ENCODE results near the gene SLC37A1.

SLC37A1 gene

DNA sequence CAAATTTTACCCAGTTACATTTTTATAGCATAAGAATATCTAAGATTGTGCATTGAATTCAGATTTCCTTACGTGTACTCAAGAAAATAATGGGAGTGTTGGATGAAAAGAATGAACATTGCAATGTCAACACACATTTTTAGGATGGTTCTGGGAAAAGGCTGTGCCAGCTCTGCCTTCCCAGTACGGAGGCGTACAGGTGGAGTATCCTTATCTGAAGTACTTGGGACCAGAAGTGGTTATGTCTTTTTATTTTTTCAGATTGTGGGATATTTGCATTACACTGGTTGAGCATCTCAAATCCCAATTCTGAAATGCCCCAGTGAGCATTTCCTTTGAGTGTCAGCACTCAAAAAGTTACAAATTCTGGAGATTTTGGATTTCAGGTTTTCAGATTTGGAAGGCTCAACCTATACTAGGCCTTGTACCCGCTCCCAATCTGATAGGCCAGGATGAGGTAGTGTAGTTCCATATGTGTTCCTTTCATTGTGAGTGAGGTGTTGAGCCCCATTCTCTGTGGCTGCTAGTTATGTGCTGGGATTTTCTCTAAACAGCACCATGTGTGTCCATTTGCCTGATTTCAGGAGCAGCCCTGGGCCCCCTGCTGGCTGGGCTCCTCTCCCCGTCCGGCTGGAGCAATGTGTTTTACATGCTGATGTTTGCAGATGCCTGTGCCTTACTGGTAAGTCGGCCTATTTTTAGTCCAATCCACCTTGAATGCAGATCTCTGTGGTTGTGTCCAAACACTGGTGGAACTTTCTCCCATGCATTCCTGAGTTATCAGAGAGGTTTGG is 60.8 kb downstream of the SLC37A1 start:
- no peak overlapping the region for H3K4me3 ChIP-seq (ENCODE audit: low read depth, low read length)
- TF ChIP-seq, protein P1, sequence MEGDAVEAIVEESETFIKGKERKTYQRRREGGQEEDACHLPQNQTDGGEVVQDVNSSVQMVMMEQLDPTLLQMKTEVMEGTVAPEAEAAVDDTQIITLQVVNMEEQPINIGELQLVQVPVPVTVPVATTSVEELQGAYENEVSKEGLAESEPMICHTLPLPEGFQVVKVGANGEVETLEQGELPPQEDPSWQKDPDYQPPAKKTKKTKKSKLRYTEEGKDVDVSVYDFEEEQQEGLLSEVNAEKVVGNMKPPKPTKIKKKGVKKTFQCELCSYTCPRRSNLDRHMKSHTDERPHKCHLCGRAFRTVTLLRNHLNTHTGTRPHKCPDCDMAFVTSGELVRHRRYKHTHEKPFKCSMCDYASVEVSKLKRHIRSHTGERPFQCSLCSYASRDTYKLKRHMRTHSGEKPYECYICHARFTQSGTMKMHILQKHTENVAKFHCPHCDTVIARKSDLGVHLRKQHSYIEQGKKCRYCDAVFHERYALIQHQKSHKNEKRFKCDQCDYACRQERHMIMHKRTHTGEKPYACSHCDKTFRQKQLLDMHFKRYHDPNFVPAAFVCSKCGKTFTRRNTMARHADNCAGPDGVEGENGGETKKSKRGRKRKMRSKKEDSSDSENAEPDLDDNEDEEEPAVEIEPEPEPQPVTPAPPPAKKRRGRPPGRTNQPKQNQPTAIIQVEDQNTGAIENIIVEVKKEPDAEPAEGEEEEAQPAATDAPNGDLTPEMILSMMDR (IDR thresholded peaks at IDR 0.05; ENCODE audit: borderline replicate concordance, insufficient read depth, low read depth, low read length) = no peak

DNA sequence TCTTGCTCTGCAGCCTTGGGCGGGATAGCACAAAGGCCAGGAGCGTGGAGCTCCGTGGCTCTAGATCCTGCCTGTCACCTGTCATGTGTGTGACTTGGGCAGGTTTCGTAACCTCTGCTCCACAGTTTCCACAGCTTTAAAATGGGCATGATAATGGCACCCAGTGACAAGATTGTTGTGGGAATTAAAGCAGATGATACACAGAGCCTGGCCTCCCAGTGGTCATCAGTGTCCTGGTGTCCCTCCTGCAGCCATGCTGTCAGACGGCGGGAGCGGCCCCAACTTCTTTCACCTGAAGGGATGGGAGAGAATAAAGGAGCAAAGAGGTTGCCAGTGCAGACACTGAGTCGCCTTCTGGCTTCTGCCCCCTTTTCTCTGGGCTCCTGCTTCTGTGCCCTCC is 61.5 kb downstream of the SLC37A1 start:
- TF ChIP-seq, protein P1 (IDR thresholded peaks at IDR 0.05; ENCODE audit: borderline replicate concordance, insufficient read depth, low read depth, low read length) = no peak
- H3K4me3 ChIP-seq (ENCODE audit: low read depth, low read length) = no peak overlapping the region

DNA sequence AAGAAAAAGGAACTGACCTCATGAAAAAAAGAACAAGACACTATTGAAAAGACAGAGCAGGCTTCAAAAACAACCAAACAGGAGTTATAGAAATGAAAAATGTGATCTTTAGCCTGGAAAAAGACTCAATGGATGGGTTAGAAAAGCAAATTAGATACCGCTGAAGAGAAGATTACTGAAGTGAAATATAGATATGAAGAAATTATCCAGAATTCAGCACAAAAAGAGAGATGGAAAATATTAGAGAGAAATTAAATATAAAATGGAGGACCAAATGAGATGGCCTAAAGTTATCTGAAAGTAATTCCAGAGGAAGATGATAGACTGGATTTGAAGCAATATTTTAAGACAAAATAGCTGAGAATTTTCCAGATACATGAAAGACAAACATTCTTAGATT is 63.0 kb downstream of the SLC37A1 start:
- no peak overlapping the region for H3K4me3 ChIP-seq (ENCODE audit: low read depth, low read length)
- TF ChIP-seq, protein P1 (IDR thresholded peaks at IDR 0.05; ENCODE audit: borderline replicate concordance, insufficient read depth, low read depth, low read length) = no peak

DNA sequence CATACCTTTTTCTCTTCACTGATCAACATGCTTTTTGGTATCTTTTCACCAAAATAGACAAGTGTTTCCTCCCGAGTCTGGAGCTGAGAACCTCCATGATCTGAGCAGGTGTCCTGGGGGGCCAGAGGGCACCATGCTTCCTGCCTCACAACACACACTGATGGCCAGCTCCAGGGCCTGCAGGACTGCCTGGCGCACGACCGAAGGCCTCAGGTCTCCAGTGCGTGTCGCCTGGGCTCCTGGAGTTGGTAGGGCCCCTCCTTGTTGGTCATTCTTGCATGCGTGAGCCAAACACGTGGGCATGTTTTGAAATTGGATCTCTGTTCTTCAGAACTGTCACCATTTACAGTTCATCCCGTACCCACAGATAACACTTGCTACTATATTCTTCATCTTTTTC is 64.4 kb downstream of the SLC37A1 start:
- TF ChIP-seq, protein P1 (IDR thresholded peaks at IDR 0.05; ENCODE audit: borderline replicate concordance, insufficient read depth, low read depth, low read length) = no peak
- no peak overlapping the region for H3K4me3 ChIP-seq (ENCODE audit: low read depth, low read length)

DNA sequence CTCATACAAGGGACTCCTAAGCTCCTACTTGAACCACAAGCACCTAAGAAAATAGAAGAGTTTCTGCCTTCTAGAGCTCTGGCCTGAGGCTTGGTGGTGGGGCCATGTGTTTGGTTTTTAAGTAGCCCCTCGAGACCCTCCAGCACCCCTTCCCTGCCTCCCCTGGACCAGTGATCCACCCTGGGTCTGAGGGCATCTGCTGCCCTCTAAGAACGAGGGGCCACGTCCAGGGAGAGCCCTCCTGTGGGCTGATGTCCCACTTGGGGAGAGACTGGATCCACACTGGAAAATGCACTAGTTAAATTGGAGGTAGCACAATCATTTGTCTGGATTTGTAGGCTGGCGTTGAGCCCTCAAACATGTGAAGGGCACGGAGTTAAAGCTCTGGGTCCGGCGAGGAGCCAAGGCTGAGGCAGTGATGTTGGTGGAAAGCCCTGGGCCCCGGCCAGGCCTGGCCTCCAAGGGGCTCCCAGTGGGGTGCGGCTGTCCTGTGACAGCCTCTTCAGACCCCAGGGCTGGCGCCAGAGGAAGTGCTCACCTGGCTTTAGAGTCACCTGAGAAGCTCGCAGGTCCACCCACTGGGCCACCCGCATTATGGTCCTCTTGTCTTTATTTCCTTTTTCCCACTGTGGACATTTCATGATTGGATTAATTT is 65.2 kb downstream of the SLC37A1 start:
- TF ChIP-seq, protein P1 (IDR thresholded peaks at IDR 0.05; ENCODE audit: borderline replicate concordance, insufficient read depth, low read depth, low read length) = no peak
- H3K4me3 ChIP-seq (ENCODE audit: low read depth, low read length) = no peak overlapping the region

DNA sequence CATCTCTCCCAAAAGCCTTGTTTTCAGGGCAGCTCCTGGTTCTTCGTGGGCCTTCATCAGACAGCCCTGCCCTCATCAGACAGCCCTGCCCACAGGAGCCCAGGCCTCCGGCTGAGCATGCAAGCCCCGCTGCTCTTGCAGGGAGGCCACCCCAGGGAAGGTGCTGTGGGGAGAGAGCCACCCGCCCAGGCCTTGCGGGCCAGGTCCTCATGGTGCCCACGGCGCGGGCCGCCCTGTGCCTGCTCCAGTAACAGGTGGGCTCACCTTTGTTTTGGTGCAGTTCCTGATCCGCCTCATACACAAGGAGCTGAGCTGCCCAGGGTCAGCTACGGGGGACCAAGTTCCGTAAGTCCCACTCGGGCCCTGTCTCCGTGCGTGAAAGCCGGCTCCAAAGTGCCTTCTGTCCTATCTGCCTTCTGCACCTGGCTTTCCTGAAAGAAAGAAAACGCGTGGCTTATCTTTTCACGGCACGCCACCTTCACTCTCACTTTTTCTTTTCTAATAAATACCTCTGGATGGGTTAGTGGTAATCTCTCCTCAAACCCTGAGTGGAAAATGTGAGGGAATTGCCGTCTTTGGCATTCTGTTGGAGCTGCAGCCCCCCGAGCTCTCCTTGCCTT is 65.9 kb downstream of the SLC37A1 start:
- no peak overlapping the region for H3K4me3 ChIP-seq (ENCODE audit: low read depth, low read length)
- TF ChIP-seq, protein P1 (IDR thresholded peaks at IDR 0.05; ENCODE audit: borderline replicate concordance, insufficient read depth, low read depth, low read length) = no peak

All from GM12875 (cell line).